Endometrial microvascular endothelial cells (primary cell): ENCODE data around the gene SSUH2. TPM values are rescaled to one million over a fixed set of nuclear protein-coding genes. Genes with fewer than 3 reads are reported as not detected.
"Not testable (repeated sequence)": the region's sequence is repeated elsewhere in the genome, so short reads cannot be mapped to it uniquely, and the experiment has no call there.

Experiments used
- in situ Hi-C: cut with HindIII; loops from 2 replicates; pipeline ENCODE4 v1.10.0; 2017; ENCODE audit warnings: low sequenced_read_pairs, low pct_unique_long_range_greater_than_20kb; ENCODE audit errors: inconsistent ontology term
- total RNA-seq: library from RNA; depleted of rRNA; stranded (reverse); fragments of >200 nt; gene quantifications from one replicate; pipeline ENCODE4 v1.2.3, GENCODE V29; 2015; ENCODE audit errors: inconsistent ontology term

The SSUH2 gene
- not detected for total RNA-seq

GRCh38 chr3:8644748-8645390 lies at the start of gene SSUH2:
SSUH2 (minus strand) TSS chr3:8644798; CDS start chr3:8644758, 40 bp downstream.
- in situ Hi-C loops, result no loop called here

GRCh38 chr3:8691295-8691694 lies 46.7 kb upstream of the SSUH2 start:
- in situ Hi-C loops, result not testable (repeated sequence)

GRCh38 chr3:8684992-8685391 lies 40.4 kb upstream of the SSUH2 start:
- in situ Hi-C loops, result not testable (repeated sequence)

- in situ Hi-C loops, result not testable (repeated sequence)
These were observed 38.4 kb upstream of the SSUH2 start for GRCh38 chr3:8682850-8683574.

GRCh38 chr3:8681881-8682538 lies 37.4 kb upstream of the SSUH2 start:
- in situ Hi-C loops, result not testable (repeated sequence)

GRCh38 chr3:8681349-8681748 lies 36.8 kb upstream of the SSUH2 start:
- in situ Hi-C loops, result no loop called here

GRCh38 chr3:8679817-8680553 lies 35.4 kb upstream of the SSUH2 start:
- in situ Hi-C loops, result not testable (repeated sequence)

GRCh38 chr3:8678751-8679150 lies 34.2 kb upstream of the SSUH2 start:
- in situ Hi-C loops, result no loop called here

- in situ Hi-C loops, result not testable (repeated sequence)
These were observed 32.7 kb upstream of the SSUH2 start for GRCh38 chr3:8677258-8677657.

GRCh38 chr3:8675591-8675990 lies 31.0 kb upstream of the SSUH2 start:
- in situ Hi-C loops, result not testable (repeated sequence)

GRCh38 chr3:8673083-8673737 lies 28.6 kb upstream of the SSUH2 start:
- in situ Hi-C loops, result no loop called here

- in situ Hi-C loops, result no loop called here
These were observed 24.4 kb upstream of the SSUH2 start for GRCh38 chr3:8669019-8669418.

GRCh38 chr3:8668216-8668615 lies 23.6 kb upstream of the SSUH2 start:
- in situ Hi-C loops, result no loop called here

- in situ Hi-C loops, result no loop called here
These were observed 23.0 kb upstream of the SSUH2 start for GRCh38 chr3:8667463-8668091.

GRCh38 chr3:8665407-8665896 lies 20.9 kb upstream of the SSUH2 start:
- in situ Hi-C loops, result no loop called here

GRCh38 chr3:8663177-8664061 lies 18.8 kb upstream of the SSUH2 start:
- in situ Hi-C loops, result no loop called here

- in situ Hi-C loops, result no loop called here
These were observed 18.0 kb upstream of the SSUH2 start for GRCh38 chr3:8662594-8662993.
